H1 (cell line): Measurements from ENCODE around the gene LTBP1. TPM values are rescaled to one million over a fixed set of nuclear protein-coding genes. Genes with fewer than 3 reads are reported as not detected.

ENCODE experiments used
- CTCF ChIA-PET: fragments of 300-600 bp; sonication (Branson Sonifier 250); formaldehyde crosslinking; loops from one replicate; lab custom pipeline; 2021; ENCODE audit not compliant: partially characterized antibody; lab: Charles Lee
- POLR2A ChIA-PET: fragments of 300-600 bp; sonication (Branson Sonifier 250); formaldehyde crosslinking; loops from one replicate; lab custom pipeline; 2021; ENCODE audit warnings: inconsistent platforms; ENCODE audit not compliant: partially characterized antibody; lab: Charles Lee
- DNase-seq, 2 experiments: peaks; one replicate each; pipeline versions ENCODE4 v3.0.0 to v3.0.0-alpha.2; 2010 to 2022; ENCODE audit warnings: low spot score in 2 of 2, low read depth in 1 of 2, mixed read lengths in 1 of 2
- FAIRE-seq: peaks from 2 replicates; lab custom pipeline; 2011; peaks lifted over from hg19 to GRCh38; lab: Jason Lieb, UNC
- H2AFZ ChIP-seq: 2 replicates; pipeline ENCODE4 v1.8.1; 2012; ENCODE audit warnings: low read length, inconsistent platforms
- H2AK5ac ChIP-seq: 2 replicates; pipeline ENCODE4 v1.6.1; 2013; ENCODE audit warnings: low read depth, low read length
- H2BK120ac ChIP-seq: replicated peaks from 2 replicates; pipeline ENCODE3; 2013; ENCODE audit warnings: low read depth, low read length, inconsistent platforms
- H2BK12ac ChIP-seq: 2 replicates; pipeline ENCODE4 v1.6.1; 2013; ENCODE audit warnings: low read depth, low read length
- H2BK15ac ChIP-seq: 2 replicates; pipeline ENCODE4 v1.6.1; 2013; ENCODE audit warnings: low read length
- H2BK20ac ChIP-seq: 2 replicates; pipeline ENCODE4 v1.6.1; 2013; ENCODE audit warnings: low read length
- H2BK5ac ChIP-seq: 2 replicates; pipeline ENCODE4 v1.6.1; 2013; ENCODE audit warnings: low read depth, low read length
- H3K14ac ChIP-seq: 2 replicates; pipeline ENCODE4 v1.6.1; 2013; ENCODE audit warnings: inconsistent platforms; ENCODE audit not compliant: insufficient read length
- H3K18ac ChIP-seq: 2 replicates; pipeline ENCODE4 v1.6.1; 2013; ENCODE audit warnings: low read length; ENCODE audit errors: extremely low read depth
- H3K23ac ChIP-seq: 2 replicates; pipeline ENCODE4 v1.6.1; 2013; ENCODE audit warnings: inconsistent platforms; ENCODE audit not compliant: insufficient read length
- H3K23me2 ChIP-seq: 2 replicates; pipeline ENCODE4 v1.6.1; 2013; ENCODE audit warnings: low read depth, low read length
- H3K27ac ChIP-seq: 2 replicates; pipeline ENCODE4 v1.6.1; 2011; ENCODE audit warnings: low read depth, low read length, inconsistent platforms
- H3K27me3 ChIP-seq, 4 experiments: replicated peaks in 1 of 4; 1 replicate in 1 of 4; 2 replicates in 3 of 4; pipeline versions ENCODE4 v1.6.1 to v1.8.1; 2011 to 2013; ENCODE audit warnings: low read length in 3 of 4, mild to moderate bottlenecking in 3 of 4, inconsistent platforms in 2 of 4, mixed read lengths in 2 of 4, moderate library complexity in 1 of 4; ENCODE audit not compliant: control insufficient read depth in 3 of 4, insufficient read depth in 3 of 4; ENCODE audit errors: extremely low read depth in 1 of 4
- H3K36me3 ChIP-seq, 4 experiments: 2 replicates each; pipeline versions ENCODE4 v1.6.1 to v1.8.1; 2011 to 2013; ENCODE audit warnings: mild to moderate bottlenecking in 4 of 4, low read length in 3 of 4, moderate library complexity in 2 of 4, control low read depth in 1 of 4, inconsistent platforms in 1 of 4; ENCODE audit not compliant: insufficient read depth in 4 of 4, control insufficient read depth in 2 of 4
- H3K4ac ChIP-seq: replicated peaks from 2 replicates; pipeline ENCODE3; 2013; ENCODE audit warnings: low read length, low read depth, mixed read lengths, inconsistent platforms; ENCODE audit not compliant: insufficient read length
- H3K4me1 ChIP-seq, 4 experiments: replicated peaks in 1 of 4; 1 replicate in 1 of 4; 2 replicates in 3 of 4; pipeline versions ENCODE4 v1.6.1 to v1.8.1; 2011 to 2013; ENCODE audit warnings: low read length in 3 of 4, inconsistent platforms in 2 of 4, mixed read lengths in 1 of 4; ENCODE audit not compliant: insufficient read depth in 4 of 4, control insufficient read depth in 3 of 4
- H3K4me2 ChIP-seq, 2 experiments: 2 replicates each; pipeline versions ENCODE4 v1.6.1 to v1.8.1; 2011 to 2013; ENCODE audit warnings: low read depth in 2 of 2, low read length in 2 of 2, control low read depth in 1 of 2, inconsistent platforms in 1 of 2, mild to moderate bottlenecking in 1 of 2; ENCODE audit not compliant: insufficient read depth in 1 of 2
- H3K4me3 ChIP-seq, 4 experiments: fragments of 200-600, 300-600 bp in 1 of 4; sonication (generic), shearing (Covaris generic), sonication (Bioruptor Twin) in 1 of 4; 2 replicates each; pipeline versions ENCODE4 v1.5.1 to v1.8.1; 2011 to 2016; ENCODE audit warnings: low read length in 4 of 4, low read depth in 3 of 4, control low read depth in 2 of 4, inconsistent platforms in 2 of 4, mild to moderate bottlenecking in 2 of 4, mixed read lengths in 1 of 4, moderate library complexity in 1 of 4; ENCODE audit not compliant: insufficient read depth in 2 of 4; ENCODE audit errors: extremely low read depth in 1 of 4
- H3K56ac ChIP-seq: replicated peaks from 2 replicates; pipeline ENCODE3; 2013; ENCODE audit warnings: low read depth, mild to moderate bottlenecking, mixed read lengths, low read length, inconsistent platforms; ENCODE audit not compliant: insufficient read length
- H3K79me1 ChIP-seq: 2 replicates; pipeline ENCODE4 v1.6.1; 2013; ENCODE audit warnings: low read depth, low read length, control low read depth
- H3K79me2 ChIP-seq, 2 experiments: 2 replicates each; pipeline versions ENCODE4 v1.6.1 to v1.8.1; 2012 to 2013; ENCODE audit warnings: low read length in 2 of 2, mild to moderate bottlenecking in 2 of 2, inconsistent platforms in 1 of 2; ENCODE audit not compliant: insufficient read depth in 2 of 2, control insufficient read depth in 1 of 2
- H3K9ac ChIP-seq, 4 experiments: replicated peaks in 1 of 4; 1 replicate in 1 of 4; 2 replicates in 3 of 4; pipeline versions ENCODE4 v1.6.1 to v1.8.1; 2011 to 2013; ENCODE audit warnings: low read depth in 3 of 4, low read length in 3 of 4, control low read depth in 2 of 4, mild to moderate bottlenecking in 2 of 4, moderate library complexity in 2 of 4, inconsistent platforms in 1 of 4; ENCODE audit errors: extremely low read depth in 1 of 4
- H3K9me3 ChIP-seq, 2 experiments: 2 replicates each; pipeline versions ENCODE4 v1.6.1 to v1.8.1; 2012 to 2013; ENCODE audit warnings: mild to moderate bottlenecking in 2 of 2, moderate library complexity in 2 of 2, control low read depth in 1 of 2, inconsistent platforms in 1 of 2, low read depth in 1 of 2, low read length in 1 of 2, mixed read lengths in 1 of 2; ENCODE audit not compliant: insufficient read depth in 2 of 2
- H4K20me1 ChIP-seq, 2 experiments: replicated peaks in 1 of 2; 2 replicates each; pipeline versions ENCODE3 to v1.8.1; 2011 to 2013; ENCODE audit warnings: inconsistent platforms in 2 of 2, low read length in 2 of 2, mild to moderate bottlenecking in 1 of 2; ENCODE audit not compliant: insufficient read depth in 2 of 2, control insufficient read depth in 1 of 2
- H4K5ac ChIP-seq: 2 replicates; pipeline ENCODE4 v1.6.1; 2013; ENCODE audit warnings: low read length, low read depth, mixed read lengths, inconsistent platforms; ENCODE audit not compliant: insufficient read length
- H4K8ac ChIP-seq: 2 replicates; pipeline ENCODE4 v1.8.0; 2013; ENCODE audit warnings: mild to moderate bottlenecking, moderate library complexity, low read length, inconsistent platforms; ENCODE audit not compliant: insufficient read depth; ENCODE audit errors: extremely low read depth
- H4K91ac ChIP-seq: replicated peaks from 2 replicates; pipeline ENCODE3; 2013; ENCODE audit warnings: low read length, mixed read lengths, inconsistent platforms; ENCODE audit not compliant: insufficient read length
- GABPA ChIP-seq: IDR thresholded peaks from 2 replicates; pipeline ENCODE4 v1.6.1; 2011; ENCODE audit warnings: mild to moderate bottlenecking, low read length, moderate library complexity, borderline replicate concordance; ENCODE audit not compliant: insufficient read depth
- KDM4A ChIP-seq: IDR thresholded peaks from one replicate; pipeline ENCODE4 v1.7.1; 2012; ENCODE audit warnings: low read depth, mild to moderate bottlenecking, moderate library complexity, low read length, inconsistent platforms; ENCODE audit not compliant: severe bottlenecking
- RNF2 ChIP-seq: fragments of 200-900, 300-1000 bp; sonication (generic); IDR thresholded peaks from 2 replicates; pipeline ENCODE4 v1.7.1; 2016; ENCODE audit warnings: borderline replicate concordance, low read depth, mild to moderate bottlenecking, antibody characterized with exemption, low read length; ENCODE audit not compliant: poor library complexity, severe bottlenecking; ENCODE audit errors: missing control alignments
- SUZ12 ChIP-seq: fragments of 200-600 bp; sonication (generic); IDR thresholded peaks from 2 replicates; pipeline ENCODE4 v1.6.1; 2012; ENCODE audit warnings: mild to moderate bottlenecking, inconsistent platforms, low read length, moderate library complexity, mixed read lengths
- YY1 ChIP-seq: IDR thresholded peaks from 2 replicates; pipeline ENCODE4 v1.6.1; 2011; ENCODE audit warnings: low read depth, mild to moderate bottlenecking, low read length
- ZNF274 ChIP-seq: IDR thresholded peaks from 2 replicates; pipeline ENCODE4 v1.7.0; 2012; ENCODE audit warnings: low read length, borderline replicate concordance; ENCODE audit errors: extremely low read depth
- WGBS, 2 experiments: shearing (Covaris generic) in 1 of 2; methylation state at CpG; one replicate each; pipeline versions ENCODE4 v1.1.6 to v1.1.7; 2013 to 2015; ENCODE audit warnings: low lambda C conversion rate in 2 of 2, mixed read lengths in 2 of 2, inconsistent platforms in 1 of 2, low coverage in 1 of 2, missing lambda C conversion rate in 1 of 2; ENCODE audit not compliant: insufficient replicate concordance in 2 of 2, insufficient coverage in 1 of 2, insufficient read length in 1 of 2; ENCODE audit errors: extremely low coverage in 1 of 2, missing lambda C conversion rate in 1 of 2; 5-methylcytosine and 5-hydroxymethylcytosine counted together
- polyA plus RNA-seq, 7 experiments: library from polyadenylated mRNA; depleted of rRNA in 3 of 7; stranded (reverse) in 5 of 7; unstranded in 2 of 7; fragments of >200 nt in 5 of 7; fragments of 200-250 nt in 2 of 7; gene quantifications; 1 replicate in 5 of 7; 2 replicates in 1 of 7; 4 replicates in 1 of 7; pipeline versions ENCODE4 v1.2.1 to v1.2.3, GENCODE V29; 2011 to 2013; ENCODE audit warnings: missing spikeins in 2 of 7, mixed read lengths in 2 of 7
- total RNA-seq: library from RNA; stranded (reverse); fragmentation: NEBNext Ultra II Directional; extraction: Animal tissue kit (Norgen Biotek cat#: 25700); gene quantifications from 2 replicates; pipeline ENCODE4 v1.2.1, GENCODE V29; 2021
- TF ChIP-seq, protein P1 (sequence below): IDR thresholded peaks from 2 replicates; pipeline ENCODE4 v1.6.1; 2012; ENCODE audit warnings: inconsistent platforms

The LTBP1 gene
- total and polyA plus RNA-seq, 2 of the 8 experiments (the other 6 are each of a cell fraction or from before 2014, with no cell fraction given), result 15.4 to 24.7 TPM

DNA sequence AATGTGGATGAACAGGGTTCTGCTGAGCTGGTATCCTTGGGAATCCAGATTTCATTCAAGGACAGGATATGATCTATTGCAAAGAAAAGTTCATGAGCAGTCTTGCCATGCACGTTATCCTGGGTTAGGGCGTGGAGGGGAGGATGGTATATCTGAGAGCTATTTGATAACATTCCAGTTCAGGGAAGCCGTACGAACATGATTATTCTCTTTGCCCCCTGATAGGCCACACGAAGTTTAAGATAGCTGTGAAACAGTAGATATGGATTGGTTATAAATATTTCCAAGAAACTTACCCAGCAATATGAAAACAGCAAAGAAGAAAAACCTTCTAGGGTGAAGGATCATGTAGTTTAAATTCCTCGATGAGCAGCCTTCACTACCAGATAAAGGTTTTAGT is 171.9 kb downstream of the LTBP1 start:
- CTCF ChIA-PET, result interaction anchor here (0.7 to 1.1 kb wide), 3 partner anchors 8 to 323 kb away, joined by 3 to 4 read pairs (median 3); no protein-coding TSS in a partner anchor
- 89% methylated on average over 6 of the region's 6 CpGs; no CpG with 5 or more reads in 1 of the 2 experiments for WGBS, 2 experiments
- no peak for TF ChIP-seq SUZ12
- no peak for TF ChIP-seq GABPA
- no peak for TF ChIP-seq RNF2
- no peak for TF ChIP-seq ZNF274
- TF ChIP-seq KDM4A, result no peak
- TF ChIP-seq, protein P1, sequence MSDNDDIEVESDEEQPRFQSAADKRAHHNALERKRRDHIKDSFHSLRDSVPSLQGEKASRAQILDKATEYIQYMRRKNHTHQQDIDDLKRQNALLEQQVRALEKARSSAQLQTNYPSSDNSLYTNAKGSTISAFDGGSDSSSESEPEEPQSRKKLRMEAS, result no peak
- TF ChIP-seq YY1, result no peak

More for the DNA sequence above, 171.9 kb downstream of the LTBP1 start:
- Histone ChIP-seq H4K8ac (no peak overlapping the region), H3K79me1 (no peaks in the 10 kb centered on the region), H2AK5ac (no peak overlapping the region), H3K23me2 (no peaks in the 10 kb centered on the region), H3K18ac (no peak overlapping the region), H3K4me3 (no peak overlapping the region), H3K56ac (no peak overlapping the region), H3K9me3 (no peaks in the 10 kb centered on the region), H2BK20ac (no peak overlapping the region), H3K36me3 (no peaks in the 10 kb centered on the region), H3K4ac (no peak overlapping the region), H3K9ac (no peak overlapping the region), H3K27me3 (no peaks in the 10 kb centered on the region), H3K4me1 (no peaks in the 10 kb centered on the region), H2BK15ac (no peak overlapping the region), H4K5ac (no peak overlapping the region), H3K27ac (no peak overlapping the region), H2BK5ac (no peak overlapping the region), H2AFZ (no peak overlapping the region), H3K79me2 (no peaks in the 10 kb centered on the region), H3K4me2 (no peak overlapping the region), H3K23ac (no peak overlapping the region), H2BK12ac (no peak overlapping the region), H3K14ac (no peak overlapping the region), H4K20me1 (no peaks in the 10 kb centered on the region), H4K91ac (no peak overlapping the region), H2BK120ac (no peak overlapping the region)
- FAIRE-seq (no peak), DNase-seq (no peak)
- POLR2A ChIA-PET, result no interaction called here
